Kidney (tissue), 14 donors: ENCODE data around the gene DRAM1. TPM values are rescaled to one million over a fixed set of nuclear protein-coding genes. Genes with fewer than 3 reads are reported as not detected.
A peak's percentile ranks its signal among the peaks of the same experiment; 100 is the strongest.

Experiments
- DNase-seq, 5 donors: peaks; one replicate each; pipeline ENCODE4 v3.0.0-alpha.2; 2013 to 2020
- FAIRE-seq: peaks from 2 replicates; lab custom pipeline; 2012; peaks lifted over from hg19 to GRCh38; lab: Jason Lieb, UNC
- H3K27ac ChIP-seq, 2 donors: one replicate each; pipeline ENCODE4 v1.7.0; 2013; ENCODE audit warnings: low read depth in 2 of 2, low read length in 2 of 2, inconsistent platforms in 1 of 2
- H3K27me3 ChIP-seq: one replicate; pipeline ENCODE4 v1.7.1; 2013; ENCODE audit warnings: low read length, inconsistent platforms; ENCODE audit not compliant: control insufficient read depth, insufficient read depth
- H3K36me3 ChIP-seq, 3 donors: one replicate each; pipeline versions ENCODE4 v1.7.0 to v1.7.1; 2013; ENCODE audit warnings: low read length in 3 of 3, control low read depth in 1 of 3, inconsistent platforms in 1 of 3; ENCODE audit not compliant: insufficient read depth in 3 of 3, control insufficient read depth in 2 of 3
- H3K4me1 ChIP-seq, 3 donors: one replicate each; pipeline versions ENCODE4 v1.7.0 to v1.7.1; 2013; ENCODE audit warnings: low read length in 3 of 3, inconsistent platforms in 1 of 3, low read depth in 1 of 3; ENCODE audit not compliant: control insufficient read depth in 2 of 3, insufficient read depth in 2 of 3
- H3K4me3 ChIP-seq, 3 donors: one replicate each; pipeline versions ENCODE4 v1.7.0 to v1.8.1; 2013; ENCODE audit warnings: low read length in 3 of 3, control low read depth in 1 of 3, inconsistent platforms in 1 of 3
- H3K9ac ChIP-seq, 3 donors: one replicate each; pipeline versions ENCODE4 v1.7.0 to v1.7.1; 2013; ENCODE audit warnings: low read length in 3 of 3, control low read depth in 1 of 3, inconsistent platforms in 1 of 3
- H3K9me3 ChIP-seq, 3 donors: one replicate each; pipeline versions ENCODE4 v1.7.0 to v1.7.1; 2013; ENCODE audit warnings: low read length in 3 of 3, control low read depth in 1 of 3, inconsistent platforms in 1 of 3; ENCODE audit not compliant: control insufficient read depth in 2 of 3, insufficient read depth in 1 of 3
- intact Hi-C: fragments of 100-400 bp; cut with DNase I; formaldehyde crosslinking; loops from one replicate; pipeline ENCODE4 v1.11.1; 2022
- polyA plus RNA-seq: library from polyadenylated mRNA; stranded (reverse); fragments of 350-450 nt; fragmentation: Illumina TruSeq; extraction: RNeasy Lipid Tissue Mini Kit (QIAGEN cat#74804); gene quantifications from one replicate; pipeline ENCODE4 v1.2.3, GENCODE V29; 2014; ENCODE audit warnings: low read depth, low replicate concordance; ENCODE audit not compliant: insufficient read depth
- total RNA-seq: library from RNA; stranded (reverse); fragmentation: NEBNext Ultra II Directional; extraction: Animal tissue kit (Norgen Biotek cat#: 25700); gene quantifications from one replicate; pipeline ENCODE4 v1.2.1, GENCODE V29; 2021
- TF ChIP-seq, protein P1 (sequence below): IDR thresholded peaks from 3 replicates; pipeline ENCODE4 v1.5.1; 2012; ENCODE audit warnings: mild to moderate bottlenecking, moderate library complexity, borderline replicate concordance; ENCODE audit not compliant: insufficient read depth; ENCODE audit errors: extremely low read depth
- donor health status: control.
- donor health status: control.
- donor health status: control.
- donor health status: control.
- donor health status: control.
- donor health status: DM: yes; HTN: yes; CAD: no.
- donor health status: Normal renal cell carcinoma (clear cell type).

The DRAM1 gene
- total and polyA plus RNA-seq, 2 donors from 2014 or later = 19.0 to 35.8 TPM

DNA sequence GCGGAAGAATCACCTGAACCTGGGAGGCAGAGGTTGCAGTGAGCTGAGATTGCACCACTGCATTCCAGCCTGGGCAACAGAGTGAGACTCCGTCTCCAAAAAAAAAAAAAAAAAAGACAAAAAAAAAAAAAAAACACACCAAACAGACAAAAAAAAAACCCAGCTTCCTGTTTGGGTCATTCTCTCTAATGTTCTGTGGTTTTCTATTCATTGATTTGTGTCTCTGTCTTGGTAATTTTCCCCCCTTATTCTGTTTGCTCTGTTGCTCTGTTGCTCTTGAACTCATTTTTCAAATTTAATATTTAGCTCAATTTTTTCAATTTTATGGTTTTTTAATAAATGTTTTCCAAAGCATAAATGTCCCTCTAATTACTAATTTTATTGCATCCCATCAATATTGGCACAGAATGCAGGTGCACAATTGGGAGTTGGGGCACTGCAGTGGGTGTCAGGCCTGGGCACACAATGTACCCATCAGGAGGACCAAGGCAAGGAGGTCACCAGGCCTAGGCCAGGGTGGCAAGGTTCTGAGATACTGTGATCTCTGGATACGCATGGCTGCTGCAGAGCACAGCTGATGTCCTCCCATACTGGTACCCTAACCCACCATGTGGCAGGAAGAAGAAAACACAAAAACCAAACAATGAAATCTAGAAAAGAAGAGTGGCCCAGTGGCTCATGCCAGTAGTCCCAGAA, 38.6 kb upstream of the DRAM1 start:
- intact Hi-C loops = no loop called here
- no peaks in the 10 kb centered on the region for H3K36me3 ChIP-seq
- no peak for FAIRE-seq

DNA sequence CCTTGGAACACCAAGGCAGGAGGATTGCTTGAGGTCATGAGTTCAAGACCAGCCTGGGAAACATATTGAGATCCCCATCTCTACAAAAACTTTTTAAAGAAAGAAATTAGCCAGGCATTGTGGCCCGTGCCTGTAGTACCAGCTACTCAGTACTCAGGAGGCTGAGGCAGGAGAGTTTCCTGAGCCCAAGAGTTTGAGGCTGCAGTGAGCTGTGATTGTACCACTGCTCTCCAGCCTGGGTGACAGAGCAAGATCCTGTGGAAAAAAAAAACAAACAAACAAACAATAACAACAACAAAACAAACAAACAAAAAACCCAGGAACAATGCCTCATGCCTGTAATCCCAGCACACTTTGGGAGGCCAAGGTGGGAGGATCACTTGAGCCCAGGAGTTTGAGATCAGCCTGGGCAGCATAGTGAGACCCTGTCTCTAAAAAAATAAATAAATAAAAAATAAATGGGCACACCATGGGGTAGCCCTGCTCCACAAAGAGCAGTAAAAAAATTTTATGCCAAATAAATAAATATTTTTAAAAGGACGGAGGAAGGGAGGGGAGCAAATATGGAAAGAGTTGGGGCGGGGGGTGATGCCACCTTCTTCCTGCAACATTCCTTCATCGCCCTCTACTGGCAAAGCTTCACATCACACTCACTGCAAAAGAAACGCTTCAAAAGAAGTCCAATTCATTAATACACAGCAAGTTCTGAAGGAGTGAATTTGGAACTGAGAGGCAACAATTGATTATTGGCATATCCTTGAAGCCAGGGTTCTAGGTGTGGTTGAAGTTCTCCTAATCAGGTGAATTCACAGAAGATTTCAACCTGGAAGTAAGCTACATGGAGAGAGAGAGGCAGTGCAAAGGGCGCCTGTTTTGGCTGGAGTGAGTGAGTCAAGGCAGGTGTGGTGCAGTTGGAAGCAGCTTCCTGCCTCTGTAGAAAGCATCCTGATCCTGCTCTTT, 37.8 kb upstream of the DRAM1 start:
- Histone ChIP-seq H3K36me3 (no peaks in the 10 kb centered on the region), H3K4me1 (no peaks in the 10 kb centered on the region), H3K27ac (no peak overlapping the region), H3K4me3 (no peak overlapping the region), H3K9ac (no peak overlapping the region), H3K9me3 (no peaks in the 10 kb centered on the region), H3K27me3 (no peaks in the 10 kb centered on the region)
- DNase-seq = peak in 4 of 5 donors; percentile 53 to 80 (median 56)
- intact Hi-C loops = no loop called here
- FAIRE-seq = no peak
- TF ChIP-seq, protein P1, sequence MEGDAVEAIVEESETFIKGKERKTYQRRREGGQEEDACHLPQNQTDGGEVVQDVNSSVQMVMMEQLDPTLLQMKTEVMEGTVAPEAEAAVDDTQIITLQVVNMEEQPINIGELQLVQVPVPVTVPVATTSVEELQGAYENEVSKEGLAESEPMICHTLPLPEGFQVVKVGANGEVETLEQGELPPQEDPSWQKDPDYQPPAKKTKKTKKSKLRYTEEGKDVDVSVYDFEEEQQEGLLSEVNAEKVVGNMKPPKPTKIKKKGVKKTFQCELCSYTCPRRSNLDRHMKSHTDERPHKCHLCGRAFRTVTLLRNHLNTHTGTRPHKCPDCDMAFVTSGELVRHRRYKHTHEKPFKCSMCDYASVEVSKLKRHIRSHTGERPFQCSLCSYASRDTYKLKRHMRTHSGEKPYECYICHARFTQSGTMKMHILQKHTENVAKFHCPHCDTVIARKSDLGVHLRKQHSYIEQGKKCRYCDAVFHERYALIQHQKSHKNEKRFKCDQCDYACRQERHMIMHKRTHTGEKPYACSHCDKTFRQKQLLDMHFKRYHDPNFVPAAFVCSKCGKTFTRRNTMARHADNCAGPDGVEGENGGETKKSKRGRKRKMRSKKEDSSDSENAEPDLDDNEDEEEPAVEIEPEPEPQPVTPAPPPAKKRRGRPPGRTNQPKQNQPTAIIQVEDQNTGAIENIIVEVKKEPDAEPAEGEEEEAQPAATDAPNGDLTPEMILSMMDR = peak; percentile 87

More for the DNA sequence above, 38.6 kb upstream of the DRAM1 start:
- Histone ChIP-seq H3K9me3 (no peaks in the 10 kb centered on the region), H3K4me1 (no peaks in the 10 kb centered on the region), H3K4me3 (no peak overlapping the region), H3K27me3 (no peaks in the 10 kb centered on the region), H3K9ac (no peak overlapping the region), H3K27ac (no peak overlapping the region)
- TF ChIP-seq, protein P1 = no peak
- DNase-seq = no peak

DNA sequence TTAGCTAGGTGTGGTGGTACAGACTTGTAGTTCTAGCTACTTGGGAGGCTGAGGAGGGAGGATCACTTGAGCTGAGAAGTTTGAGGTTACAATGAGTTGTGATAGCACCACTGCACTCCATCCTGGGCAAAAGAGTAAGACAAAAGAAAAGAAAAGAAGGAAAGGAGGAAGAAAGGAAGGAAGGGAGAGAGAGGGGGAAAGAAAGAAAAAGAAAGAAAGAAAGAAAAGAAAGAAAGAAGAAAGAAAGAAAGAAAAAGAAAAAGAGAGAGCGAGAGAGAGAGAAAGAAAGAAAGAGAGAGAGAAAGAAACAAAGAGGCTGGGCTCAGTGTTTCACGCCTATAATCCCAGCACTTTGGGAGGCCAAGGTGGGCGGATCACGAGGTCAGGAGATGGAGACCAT, 36.3 kb upstream of the DRAM1 start:
- intact Hi-C loops = no loop called here
- no peak overlapping the region for H3K27ac ChIP-seq
- TF ChIP-seq, protein P1 = no peak
- H3K36me3 ChIP-seq = no peaks in the 10 kb centered on the region
- DNase-seq (no peak), FAIRE-seq (no peak)
- no peak overlapping the region for H3K4me3 ChIP-seq
- no peaks in the 10 kb centered on the region for H3K4me1 ChIP-seq
- H3K27me3 ChIP-seq = no peaks in the 10 kb centered on the region
- no peak overlapping the region for H3K9ac ChIP-seq
- H3K9me3 ChIP-seq = no peaks in the 10 kb centered on the region
